Measurements from ENCODE around the gene GRAMD1A.
"Not testable (repeated sequence)": the region's sequence is repeated elsewhere in the genome, so short reads cannot be mapped to it uniquely, and the experiment has no call there.

The GRAMD1A gene

DNA sequence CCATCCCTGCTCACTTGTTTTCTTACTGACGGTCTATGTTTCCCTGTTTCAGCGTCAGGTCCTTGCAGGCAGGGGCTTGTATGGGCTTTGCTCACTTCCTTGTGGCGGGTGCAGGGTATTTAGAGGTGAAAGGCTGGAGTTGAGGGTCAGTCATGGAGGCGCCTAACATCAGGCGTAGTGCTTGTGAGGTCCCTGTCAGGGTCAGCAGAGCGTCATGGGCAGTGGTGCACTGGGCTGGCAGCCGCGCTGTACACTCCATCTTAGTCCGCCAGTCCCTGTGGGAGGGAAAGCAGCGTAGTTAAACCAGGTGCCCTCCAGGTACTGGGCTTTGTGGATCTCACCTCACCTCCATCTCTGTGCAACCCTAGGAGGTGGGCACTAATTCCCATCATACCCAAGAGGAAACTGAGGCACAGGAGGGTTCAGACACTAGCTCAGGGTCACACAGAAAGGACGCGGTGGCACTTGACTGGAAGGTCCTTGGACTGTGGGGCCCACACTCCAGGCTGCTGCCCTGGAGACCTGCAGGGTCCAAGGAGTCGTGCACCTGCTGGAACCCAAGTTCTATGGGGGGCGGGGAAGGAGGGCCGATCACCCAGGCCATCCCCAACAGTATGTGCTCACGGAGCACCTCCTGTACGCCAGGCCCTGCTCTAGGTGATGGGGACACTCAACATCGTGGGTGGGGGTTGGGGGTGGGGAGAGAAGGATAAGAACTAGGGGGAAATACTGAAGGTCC, 4.6 kb downstream of the GRAMD1A start:
- DNase-seq, result no peak

DNA sequence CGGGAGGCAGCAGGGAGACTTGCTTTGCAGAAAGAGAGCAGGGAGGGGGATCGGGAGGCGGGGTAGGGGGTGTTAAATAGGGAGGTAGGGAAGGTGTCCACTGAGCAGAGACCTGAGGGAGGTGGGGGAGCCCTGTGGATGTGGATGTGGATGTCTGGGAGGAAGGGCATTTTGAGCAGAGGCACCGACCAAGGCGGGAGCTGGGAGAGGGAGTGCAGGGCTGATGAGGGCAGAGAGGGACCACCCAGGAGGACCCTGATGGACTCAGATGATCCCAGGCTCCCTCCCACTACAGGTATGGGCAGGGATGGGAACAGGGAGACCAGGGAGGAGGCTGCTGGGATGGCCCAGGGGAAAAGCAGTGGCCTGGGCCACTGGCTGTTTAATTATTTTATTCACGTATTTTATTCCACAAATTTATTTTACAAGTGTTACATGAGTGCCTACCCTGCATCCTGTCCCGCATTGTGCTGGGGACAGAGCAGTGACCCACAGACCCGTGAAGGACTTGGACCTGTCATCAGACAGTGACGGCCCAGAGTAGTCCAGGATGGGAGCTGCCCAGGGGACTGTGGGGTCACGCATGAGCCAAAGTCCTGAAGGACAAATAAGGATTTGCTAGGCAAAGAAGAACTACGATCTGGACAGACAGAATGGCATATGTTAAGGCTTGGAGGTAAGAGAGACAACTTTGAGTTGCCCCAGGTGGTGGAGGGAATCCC, 5.3 kb downstream of the GRAMD1A start:
- DNase-seq, result no peak

DNA sequence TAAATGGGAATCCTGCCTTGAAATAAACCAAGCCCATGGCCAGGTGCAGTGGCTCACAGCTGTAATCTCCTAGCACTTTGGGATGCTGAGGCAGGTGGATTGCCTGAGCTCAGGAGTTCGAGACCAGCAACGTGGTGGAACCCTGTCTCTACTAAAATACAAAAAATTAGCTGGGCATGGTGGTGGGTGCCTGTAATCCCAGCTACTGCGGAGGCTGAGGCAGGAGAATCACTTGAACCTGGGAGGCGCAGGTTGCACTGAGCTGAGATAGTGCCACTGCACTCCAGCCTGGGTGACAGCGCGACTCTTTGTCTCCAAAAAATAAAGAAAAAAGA, 5.9 kb downstream of the GRAMD1A start:
- not testable (repeated sequence) for DNase-seq

DNA sequence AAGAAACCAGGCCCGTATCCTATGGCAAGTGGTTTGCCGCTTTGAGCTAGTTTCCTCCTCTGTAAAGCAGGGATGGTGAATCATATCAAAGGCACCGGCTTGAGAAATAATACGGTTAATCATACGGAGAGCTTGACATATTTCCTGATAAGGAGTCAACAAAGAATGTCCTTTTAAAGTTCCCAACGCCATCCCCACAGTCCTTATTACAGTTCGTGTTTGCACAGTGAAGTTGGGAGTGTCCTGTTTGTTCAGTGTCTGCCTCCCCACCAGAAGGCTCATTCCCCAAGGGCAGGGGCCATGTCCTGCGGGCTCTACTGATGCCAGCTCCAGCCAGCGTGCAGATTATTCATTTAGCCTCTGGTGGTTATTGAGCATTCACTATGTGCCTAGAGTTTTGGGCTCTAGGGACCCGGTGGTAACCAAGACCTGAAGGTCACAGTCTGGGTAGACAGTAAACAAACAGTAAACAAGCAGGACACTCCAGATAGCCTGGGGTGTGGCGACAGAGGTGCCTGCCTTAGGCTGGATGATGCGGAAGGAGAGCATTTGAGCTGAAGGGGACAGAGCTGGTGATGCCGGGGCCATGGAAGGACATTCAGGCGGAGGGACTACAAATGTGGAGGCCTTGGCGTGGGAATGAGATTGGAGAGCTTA, 6.3 kb downstream of the GRAMD1A start:
- peak; percentile 54 for DNase-seq

DNA sequence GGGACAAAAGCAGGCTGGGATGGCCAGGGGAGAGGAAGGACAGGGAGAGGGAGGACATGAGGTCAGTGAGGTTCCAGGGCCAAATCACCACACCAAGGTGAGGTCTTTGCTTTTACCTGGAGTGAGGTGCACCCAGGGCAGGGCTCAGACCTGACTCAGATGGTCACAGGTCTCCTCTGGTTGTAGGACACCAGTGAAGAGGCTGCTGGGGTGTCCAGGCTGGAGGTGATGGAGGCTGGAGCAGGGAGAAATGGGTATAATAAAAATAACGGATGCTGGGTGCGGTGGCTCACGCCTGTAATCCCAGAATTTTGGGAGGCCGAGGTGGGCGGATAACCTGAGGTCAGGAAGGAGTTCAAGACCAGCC, 6.9 kb downstream of the GRAMD1A start:
- no peak for DNase-seq

DNA sequence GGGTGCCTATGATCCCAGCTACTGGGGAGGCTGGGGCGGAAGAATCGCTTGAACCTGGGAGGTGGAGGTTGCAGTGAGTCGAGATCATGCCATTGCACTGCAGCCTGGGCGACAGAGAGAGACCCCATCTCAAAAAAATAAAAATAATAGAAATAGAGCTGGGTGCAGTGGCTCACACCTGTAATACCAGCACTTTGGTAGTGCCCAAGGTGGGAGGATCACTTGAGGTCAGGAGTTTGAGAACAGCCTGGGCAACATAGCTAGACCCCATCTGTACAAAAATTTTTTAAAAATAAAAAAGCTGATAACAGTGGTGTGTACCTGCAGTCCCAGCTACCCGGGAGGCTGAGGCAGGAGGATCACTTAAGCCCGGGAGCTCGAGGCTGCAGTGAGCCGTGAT, 7.3 kb downstream of the GRAMD1A start:
- DNase-seq, result not testable (repeated sequence)

DNA sequence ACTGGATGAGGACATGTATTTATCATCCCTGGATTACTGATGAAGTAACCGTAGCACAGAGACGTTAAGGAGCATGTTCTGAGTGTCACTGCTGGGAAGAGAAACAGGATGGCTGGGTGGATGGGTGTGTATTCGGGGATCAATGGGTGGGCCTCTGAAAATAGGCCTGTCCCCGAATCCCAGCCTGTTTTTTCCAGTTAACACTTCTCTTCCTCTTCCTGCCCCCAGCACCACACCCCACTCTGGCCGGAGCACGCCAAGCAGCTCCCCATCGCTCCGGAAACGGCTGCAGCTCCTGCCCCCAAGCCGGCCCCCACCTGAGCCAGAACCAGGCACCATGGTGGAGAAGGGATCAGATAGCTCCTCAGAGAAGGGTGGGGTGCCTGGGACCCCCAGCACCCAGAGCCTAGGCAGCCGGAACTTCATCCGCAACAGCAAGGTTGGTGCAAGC, 8.8 kb downstream of the GRAMD1A start:
- no peak for DNase-seq

DNA sequence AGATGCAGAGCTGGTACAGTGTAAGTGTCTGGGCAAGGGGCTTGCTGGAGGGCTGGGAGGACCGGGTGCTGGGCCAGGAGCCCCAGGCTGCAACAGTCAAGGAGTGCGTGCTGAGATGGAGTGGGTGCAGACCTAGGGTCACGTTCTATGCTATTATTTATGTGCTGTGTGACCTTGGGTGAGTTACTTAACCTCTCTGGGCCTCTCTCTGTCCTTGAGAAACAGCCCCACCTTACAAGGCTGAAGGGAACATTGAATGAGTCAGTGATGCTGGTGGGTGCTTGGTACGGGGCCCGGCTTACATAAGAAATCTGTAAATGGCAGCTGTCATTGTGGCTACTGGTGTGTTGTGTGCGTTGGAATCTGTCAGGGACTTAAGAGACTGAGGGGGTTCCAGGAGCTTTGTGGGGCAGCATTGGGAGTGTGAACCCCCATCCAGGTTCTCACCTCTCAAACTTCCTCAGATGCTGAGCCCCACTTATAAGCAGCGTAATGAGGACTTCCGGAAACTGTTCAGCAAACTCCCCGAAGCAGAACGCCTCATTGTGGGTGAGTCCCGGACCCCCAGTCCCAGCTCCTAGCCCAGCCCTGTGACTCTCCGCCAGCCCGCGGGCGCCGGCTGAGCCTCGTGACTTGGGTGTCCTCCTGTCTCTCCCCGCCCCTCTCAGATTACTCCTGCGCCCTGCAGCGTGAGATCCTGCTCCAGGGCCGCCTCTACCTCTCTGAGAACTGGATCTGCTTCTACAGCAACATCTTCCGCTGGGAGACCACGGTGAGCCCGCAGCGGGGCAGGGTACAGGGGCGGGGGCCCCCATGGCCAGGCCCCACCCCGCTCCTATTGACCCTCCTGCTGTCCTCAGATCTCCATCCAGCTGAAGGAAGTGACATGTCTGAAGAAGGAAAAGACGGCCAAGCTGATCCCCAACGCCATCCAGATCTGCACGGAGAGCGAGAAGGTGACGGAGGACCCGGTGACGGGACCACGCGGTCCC, 9.6 kb downstream of the GRAMD1A start:
- DNase-seq, result no peak

DNA sequence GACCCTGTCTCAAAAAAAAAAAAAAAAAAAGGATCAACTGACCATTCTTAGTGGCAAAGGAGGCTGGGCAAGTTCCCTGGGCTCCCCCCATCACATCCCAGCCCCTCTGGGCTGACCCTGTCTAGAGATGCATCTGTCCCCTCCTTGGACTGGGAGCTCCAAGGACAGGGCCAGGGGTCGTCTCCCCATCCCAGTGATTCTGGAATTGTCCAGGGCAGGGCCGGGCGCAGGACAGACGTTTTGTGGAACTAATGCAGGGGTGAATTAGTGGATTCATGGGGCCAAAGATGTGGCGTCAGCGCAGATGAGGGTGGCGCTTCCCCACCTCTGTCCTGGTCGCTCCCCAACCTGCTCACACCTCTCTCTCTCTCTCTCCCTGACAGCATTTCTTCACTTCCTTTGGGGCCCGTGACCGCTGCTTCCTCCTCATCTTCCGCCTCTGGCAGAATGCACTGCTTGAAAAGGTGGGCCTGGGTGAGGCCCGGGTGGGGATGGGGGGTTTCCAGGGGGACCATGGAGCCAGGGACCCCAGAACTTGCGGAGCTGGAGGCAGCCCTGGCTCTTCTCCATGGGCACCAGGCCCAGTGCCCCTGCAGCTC, 11.1 kb downstream of the GRAMD1A start:
- no peak for DNase-seq

DNA sequence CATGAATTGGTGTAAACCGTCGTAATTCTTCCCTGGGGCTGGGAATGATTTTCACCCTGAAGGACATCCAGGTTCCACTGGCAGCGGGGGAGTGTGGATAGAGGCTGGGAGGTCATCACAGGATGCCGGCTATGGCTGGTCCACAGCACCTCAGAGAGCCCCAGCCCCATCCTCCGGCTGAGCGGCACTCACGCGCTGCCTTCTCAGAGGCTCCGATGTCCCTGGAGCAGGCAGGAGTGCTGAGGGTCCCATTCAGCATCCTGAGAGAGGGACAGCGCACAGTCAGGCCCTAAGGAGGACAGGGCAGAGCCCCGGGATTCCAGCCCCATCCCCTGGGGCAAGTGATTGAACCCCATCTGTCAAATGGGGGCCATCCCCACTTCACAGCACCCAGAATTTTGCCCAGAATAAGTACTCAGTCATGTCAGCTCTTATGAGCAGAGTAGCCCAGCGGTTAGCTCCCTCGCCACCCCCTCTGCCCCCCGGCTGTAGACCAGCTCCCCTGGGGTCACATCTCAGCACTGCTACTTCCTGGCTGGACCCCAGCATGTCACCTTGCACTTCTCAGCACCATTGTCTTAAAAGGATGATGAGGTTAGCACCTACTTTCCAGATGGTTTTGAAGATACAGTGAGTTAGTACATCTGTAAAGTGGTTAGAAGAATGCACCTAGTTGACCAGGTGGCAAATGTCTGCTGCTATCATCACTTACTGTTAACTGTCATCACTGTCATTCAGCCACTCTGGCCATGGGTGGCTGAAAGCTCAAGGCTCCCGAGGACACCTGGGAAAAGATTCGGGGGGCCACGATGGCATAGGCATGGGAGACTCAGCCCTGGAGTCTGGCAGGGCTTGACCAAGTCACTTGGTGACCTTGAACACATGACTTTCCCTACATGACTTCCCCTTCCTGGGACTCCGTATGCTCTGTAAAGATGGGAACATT, 11.9 kb downstream of the GRAMD1A start:
- DNase-seq, result no peak

DNA sequence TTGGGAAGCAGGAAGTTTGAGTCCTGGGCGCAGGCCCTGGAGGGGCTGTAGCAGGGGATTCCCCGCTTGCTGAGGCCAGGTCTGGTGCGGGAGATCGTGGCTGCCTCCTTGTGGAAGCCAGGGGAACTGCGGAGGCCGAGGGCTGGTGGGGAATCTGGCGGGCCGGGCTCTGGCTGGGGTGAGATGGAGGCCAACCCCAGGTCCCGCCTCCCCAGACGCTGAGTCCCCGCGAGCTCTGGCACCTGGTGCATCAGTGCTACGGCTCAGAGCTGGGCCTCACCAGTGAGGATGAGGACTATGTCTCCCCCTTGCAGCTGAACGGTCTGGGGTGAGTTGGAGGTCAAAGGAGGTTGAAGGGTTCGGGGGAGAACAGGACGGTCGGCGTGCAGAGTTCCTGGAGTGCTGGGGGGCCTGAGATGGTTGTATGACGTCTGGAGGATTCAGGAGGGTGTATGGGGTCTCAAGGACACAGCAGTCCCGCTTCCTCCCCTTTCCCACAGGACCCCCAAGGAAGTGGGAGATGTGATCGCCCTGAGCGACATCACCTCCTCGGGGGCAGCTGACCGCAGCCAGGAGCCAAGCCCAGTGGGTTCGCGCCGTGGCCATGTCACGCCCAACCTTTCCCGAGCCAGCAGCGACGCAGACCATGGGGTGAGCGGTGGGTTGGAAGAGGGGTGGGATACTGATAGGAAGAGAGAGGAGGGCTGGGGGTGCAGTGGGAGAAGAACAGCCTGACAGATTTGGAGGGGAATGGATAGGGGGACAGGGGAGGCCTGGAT, 13.1 kb downstream of the GRAMD1A start:
- DNase-seq, result peak; percentile 58

DNA sequence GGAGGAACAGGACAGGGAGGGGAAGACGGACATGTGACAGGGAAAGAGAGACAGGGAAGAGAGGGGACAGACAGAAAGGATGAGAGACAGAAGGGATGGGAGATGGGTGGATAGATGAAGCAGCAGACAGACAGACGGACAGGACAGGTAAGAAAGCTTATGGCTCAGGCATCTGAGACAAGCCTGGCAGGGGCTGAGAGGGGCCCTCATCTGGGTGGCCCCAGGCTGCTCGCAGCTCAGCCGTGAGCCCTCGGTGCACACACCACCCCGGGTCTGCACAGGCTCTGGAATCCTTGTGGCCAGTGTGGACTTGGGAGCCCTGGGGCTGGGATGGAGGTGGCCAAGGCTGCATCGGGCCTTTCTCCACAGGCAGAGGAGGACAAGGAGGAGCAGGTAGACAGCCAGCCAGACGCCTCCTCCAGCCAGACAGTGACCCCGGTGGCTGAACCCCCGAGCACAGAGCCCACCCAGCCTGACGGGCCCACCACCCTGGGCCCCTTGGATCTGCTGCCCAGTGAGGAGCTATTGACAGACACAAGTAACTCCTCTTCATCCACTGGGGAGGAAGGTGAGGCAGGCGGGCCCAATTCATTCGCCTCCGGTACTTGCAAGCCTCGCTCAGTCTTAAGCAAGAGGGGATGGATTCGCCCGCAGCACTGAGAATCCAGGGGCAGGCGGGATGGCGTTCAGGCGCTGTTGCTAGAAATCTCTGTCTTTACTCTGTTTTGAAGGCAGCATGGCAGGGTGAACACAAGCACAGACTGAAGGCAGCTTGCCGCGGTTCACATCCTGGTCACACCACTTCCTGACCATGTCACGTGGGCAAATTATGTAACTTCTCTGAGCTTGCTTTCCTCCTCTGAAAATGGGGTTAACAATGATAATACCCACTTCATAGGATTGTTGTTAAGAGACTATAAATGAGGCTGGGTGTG, 14.0 kb downstream of the GRAMD1A start:
- no peak for DNase-seq

DNA sequence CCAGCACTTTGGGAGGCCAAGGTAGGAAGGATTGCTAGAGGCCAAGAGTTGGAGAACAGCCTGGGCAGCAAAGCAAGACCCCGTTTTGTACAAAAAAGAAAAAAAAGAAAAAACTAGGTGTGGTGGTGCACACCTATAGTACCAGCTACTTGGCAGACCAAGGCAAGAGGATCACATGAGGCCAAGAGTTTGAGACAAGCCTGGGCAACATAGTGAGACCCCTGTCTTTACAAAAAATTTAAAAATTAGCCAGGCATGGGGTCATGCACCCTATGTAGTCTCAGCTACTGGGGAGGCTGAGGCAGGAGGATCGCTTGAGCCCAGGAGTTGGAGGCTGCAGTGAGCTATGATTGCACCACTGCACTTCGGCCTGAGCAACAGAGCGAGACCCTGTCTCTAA, 14.7 kb downstream of the GRAMD1A start:
- DNase-seq, result not testable (repeated sequence)

DNA sequence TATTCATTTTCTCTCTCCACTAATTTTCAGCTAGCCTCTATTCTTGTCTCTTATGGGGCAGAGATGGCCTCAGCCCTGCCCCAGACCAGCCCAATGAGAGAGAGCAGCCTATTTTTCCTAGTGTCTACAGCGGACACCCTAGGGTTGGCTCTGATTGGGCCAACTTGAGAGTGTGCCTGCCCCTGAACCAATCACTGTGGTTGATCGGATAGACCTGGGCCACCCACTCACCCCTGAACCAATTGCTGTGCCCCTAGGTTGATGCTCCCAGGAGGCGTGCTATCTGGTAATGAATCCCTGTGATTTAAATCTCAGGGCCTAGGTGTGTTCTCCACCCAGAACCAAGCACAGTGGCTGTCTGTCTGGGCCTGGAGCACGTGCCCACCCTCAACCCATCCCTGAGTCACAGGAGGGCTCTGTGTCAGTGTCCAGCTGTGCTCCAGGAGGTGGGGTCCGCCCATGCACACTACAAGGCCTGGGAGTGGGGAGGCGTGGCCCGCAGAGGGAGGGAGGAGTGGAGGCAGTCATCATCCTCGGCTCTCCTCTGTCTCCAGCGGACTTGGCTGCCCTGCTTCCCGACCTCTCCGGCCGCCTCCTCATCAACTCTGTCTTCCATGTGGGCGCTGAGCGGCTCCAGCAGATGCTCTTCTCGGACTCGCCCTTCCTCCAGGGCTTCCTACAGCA, 15.3 kb downstream of the GRAMD1A start:
- DNase-seq, result no peak

DNA sequence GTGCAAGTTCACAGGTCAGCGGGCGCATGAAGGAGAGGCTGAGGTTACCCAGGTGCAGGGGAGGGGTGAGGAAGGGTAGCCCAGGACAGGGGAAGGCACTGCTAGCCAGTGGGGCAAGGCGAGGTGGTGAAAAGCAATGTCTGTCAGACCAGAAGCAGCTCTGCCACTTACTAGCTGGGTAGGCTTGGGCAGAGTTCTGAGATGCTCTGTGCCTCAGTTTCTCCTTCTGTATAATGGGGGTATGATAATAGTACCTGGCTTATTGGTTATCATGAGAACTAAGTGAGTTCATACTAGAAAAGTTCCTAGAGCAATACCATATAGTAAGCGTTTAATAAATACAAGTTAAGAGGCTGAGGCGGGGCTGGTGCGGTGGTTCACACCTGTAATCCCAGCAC, 15.8 kb downstream of the GRAMD1A start:
- DNase-seq, result no peak

DNA sequence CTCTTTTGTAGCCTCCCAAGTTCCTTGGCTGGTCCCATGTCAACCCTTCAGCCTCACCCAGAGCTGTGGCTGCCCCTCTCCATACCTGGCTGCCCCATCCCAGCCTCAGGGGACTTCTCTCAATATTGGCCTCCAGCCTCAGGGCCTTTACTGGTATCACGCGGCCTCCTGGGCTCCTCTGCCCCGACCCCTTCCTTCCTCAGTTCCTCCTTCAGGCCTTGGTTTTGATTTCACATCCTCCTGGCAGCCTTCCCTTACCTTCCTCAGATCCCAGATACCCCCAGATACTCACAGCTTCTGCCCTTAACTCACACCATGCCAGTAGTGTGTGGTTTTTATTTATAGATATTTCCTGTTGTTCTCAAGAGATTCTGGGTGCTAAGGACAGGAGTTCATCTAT, 17.4 kb downstream of the GRAMD1A start:
- no peak for DNase-seq

DNA sequence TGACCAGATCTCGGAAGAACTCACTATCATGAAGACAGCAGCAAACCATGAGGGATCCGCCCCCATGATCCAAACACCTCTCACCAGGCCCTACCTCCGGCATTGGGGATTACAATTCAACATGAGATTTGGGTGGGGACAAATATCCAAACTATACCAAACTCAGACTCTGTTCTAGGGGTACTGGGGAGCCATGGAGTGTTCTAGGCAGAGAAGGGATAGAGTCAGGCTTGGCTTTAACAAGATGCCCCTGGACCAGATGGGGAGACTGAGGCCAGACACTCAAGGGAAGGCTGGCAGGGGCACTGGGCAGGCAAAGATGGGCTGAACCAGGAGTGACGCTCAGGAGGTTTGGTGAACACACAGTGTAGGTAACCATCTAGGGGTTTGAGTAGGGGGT, 18.3 kb downstream of the GRAMD1A start:
- no peak for DNase-seq

DNA sequence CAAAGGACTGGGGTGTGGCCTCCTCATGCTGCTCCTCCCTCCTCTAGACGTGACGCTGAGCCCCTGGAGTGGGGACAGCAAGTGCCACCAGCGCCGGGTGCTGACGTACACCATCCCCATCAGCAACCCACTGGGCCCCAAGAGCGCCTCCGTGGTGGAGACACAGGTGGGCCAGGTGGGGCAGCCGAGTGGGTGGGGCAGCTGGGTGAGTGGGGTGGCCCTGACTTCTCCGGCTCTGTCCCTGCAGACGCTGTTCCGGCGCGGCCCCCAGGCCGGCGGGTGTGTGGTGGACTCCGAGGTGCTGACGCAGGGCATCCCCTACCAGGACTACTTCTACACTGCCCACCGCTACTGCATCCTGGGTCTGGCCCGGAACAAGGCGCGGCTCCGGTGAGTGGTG, 19.0 kb downstream of the GRAMD1A start:
- no peak for DNase-seq

DNA sequence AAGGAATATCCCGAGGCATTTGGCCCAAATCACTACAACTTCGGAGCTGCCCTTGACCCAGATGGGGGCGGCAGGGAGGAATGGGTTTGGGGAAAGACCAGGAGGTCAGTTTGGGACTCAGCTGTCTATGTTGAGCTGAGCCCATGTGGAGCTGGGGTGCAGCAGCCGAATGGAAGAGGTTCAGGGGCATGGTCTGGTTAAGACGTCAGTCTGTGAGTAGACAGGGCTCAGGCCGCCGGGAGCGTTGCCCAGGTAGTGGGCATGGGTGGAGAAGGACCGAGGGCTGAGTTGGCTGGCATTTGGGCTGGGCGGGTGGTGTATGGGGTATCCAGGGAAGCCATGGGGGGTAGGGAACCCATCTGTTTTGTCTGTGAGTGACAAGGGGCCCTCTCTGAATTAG, 20.9 kb downstream of the GRAMD1A start:
- no peak for DNase-seq
